GM23338 (cell line): Measurements from ENCODE around the gene FAM25C.
"Not testable (repeated sequence)": the region's sequence is repeated elsewhere in the genome, so short reads cannot be mapped to it uniquely, and the experiment has no call there.

Experiments
- CTCF ChIP-seq, 2 experiments: fragments of 200-600 bp in 1 of 2; sonication (generic) in 1 of 2; conservative IDR thresholded peaks; 2 replicates each; pipeline versions ENCODE4 v1.5.1 to v1.6.1; 2016 to 2017; ENCODE audit warnings: antibody characterized with exemption in 2 of 2, low read depth in 2 of 2, mild to moderate bottlenecking in 2 of 2, moderate library complexity in 1 of 2
- EZH2 ChIP-seq: fragments of 200-600 bp; sonication (generic); IDR thresholded peaks from one replicate; pipeline ENCODE4 v1.8.0; 2017; ENCODE audit warnings: antibody characterized with exemption, mild to moderate bottlenecking, low read depth; ENCODE audit not compliant: unreplicated experiment
- POLR2AphosphoS5 ChIP-seq: IDR thresholded peaks from 2 replicates; pipeline ENCODE4 v1.6.1; 2016; ENCODE audit warnings: antibody characterized with exemption, low read depth
- TF ChIP-seq, protein P1 (sequence below): IDR thresholded peaks from one replicate; pipeline ENCODE4 v1.6.1; 2018; ENCODE audit warnings: antibody characterized with exemption; ENCODE audit not compliant: unreplicated experiment

GRCh38 chr10:47990097-47990496 lies 9.5 kb downstream of the FAM25C start:
- TF ChIP-seq POLR2AphosphoS5; CTCF (conservative IDR thresholded peaks at IDR 0.05; ENCODE audit: low read depth in 2 of 2); EZH2: not testable (repeated sequence)
- TF ChIP-seq, protein P1, sequence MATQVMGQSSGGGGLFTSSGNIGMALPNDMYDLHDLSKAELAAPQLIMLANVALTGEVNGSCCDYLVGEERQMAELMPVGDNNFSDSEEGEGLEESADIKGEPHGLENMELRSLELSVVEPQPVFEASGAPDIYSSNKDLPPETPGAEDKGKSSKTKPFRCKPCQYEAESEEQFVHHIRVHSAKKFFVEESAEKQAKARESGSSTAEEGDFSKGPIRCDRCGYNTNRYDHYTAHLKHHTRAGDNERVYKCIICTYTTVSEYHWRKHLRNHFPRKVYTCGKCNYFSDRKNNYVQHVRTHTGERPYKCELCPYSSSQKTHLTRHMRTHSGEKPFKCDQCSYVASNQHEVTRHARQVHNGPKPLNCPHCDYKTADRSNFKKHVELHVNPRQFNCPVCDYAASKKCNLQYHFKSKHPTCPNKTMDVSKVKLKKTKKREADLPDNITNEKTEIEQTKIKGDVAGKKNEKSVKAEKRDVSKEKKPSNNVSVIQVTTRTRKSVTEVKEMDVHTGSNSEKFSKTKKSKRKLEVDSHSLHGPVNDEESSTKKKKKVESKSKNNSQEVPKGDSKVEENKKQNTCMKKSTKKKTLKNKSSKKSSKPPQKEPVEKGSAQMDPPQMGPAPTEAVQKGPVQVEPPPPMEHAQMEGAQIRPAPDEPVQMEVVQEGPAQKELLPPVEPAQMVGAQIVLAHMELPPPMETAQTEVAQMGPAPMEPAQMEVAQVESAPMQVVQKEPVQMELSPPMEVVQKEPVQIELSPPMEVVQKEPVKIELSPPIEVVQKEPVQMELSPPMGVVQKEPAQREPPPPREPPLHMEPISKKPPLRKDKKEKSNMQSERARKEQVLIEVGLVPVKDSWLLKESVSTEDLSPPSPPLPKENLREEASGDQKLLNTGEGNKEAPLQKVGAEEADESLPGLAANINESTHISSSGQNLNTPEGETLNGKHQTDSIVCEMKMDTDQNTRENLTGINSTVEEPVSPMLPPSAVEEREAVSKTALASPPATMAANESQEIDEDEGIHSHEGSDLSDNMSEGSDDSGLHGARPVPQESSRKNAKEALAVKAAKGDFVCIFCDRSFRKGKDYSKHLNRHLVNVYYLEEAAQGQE: not testable (repeated sequence)
